OCI-LY1 (cell line): ENCODE data around the gene CSF1.

Experiments
- H2AFZ ChIP-seq: fragments of 200-600 bp; sonication (generic), shearing (Covaris generic); 2 replicates; pipeline ENCODE4 v1.6.0; 2014; ENCODE audit warnings: antibody characterized with exemption, mild to moderate bottlenecking, low read length
- H3F3A ChIP-seq: fragments of 200-600 bp; sonication (generic), shearing (Covaris generic); 2 replicates; pipeline ENCODE4 v1.6.0; 2014; ENCODE audit warnings: mild to moderate bottlenecking, antibody characterized with exemption, low read length, moderate library complexity; ENCODE audit not compliant: insufficient read depth
- H3K27ac ChIP-seq: fragments of 200-600 bp; sonication (generic); 2 replicates; pipeline ENCODE4 v1.5.1; 2014; ENCODE audit warnings: low read length, mixed run types, mild to moderate bottlenecking, low read depth; ENCODE audit not compliant: poor library complexity, severe bottlenecking
- H3K27me3 ChIP-seq: fragments of 200-600 bp; sonication (generic); 2 replicates; pipeline ENCODE4 v1.6.0; 2014; ENCODE audit warnings: antibody characterized with exemption, mild to moderate bottlenecking, low read length, moderate library complexity; ENCODE audit not compliant: insufficient read depth
- H3K36me3 ChIP-seq: fragments of 200-600 bp; sonication (generic); 2 replicates; pipeline ENCODE4 v1.6.1; 2014; ENCODE audit warnings: mild to moderate bottlenecking, antibody characterized with exemption, low read length, moderate library complexity, mixed read lengths; ENCODE audit not compliant: insufficient read depth
- H3K4me1 ChIP-seq: fragments of 200-600 bp; sonication (generic); 2 replicates; pipeline ENCODE4 v1.5.1; 2014; ENCODE audit warnings: mild to moderate bottlenecking, low read length, moderate library complexity; ENCODE audit not compliant: insufficient read depth, severe bottlenecking
- H3K4me2 ChIP-seq: fragments of 200-600 bp; sonication (generic), shearing (Covaris generic); 2 replicates; pipeline ENCODE4 v1.6.1; 2014; ENCODE audit warnings: low read length
- H3K4me3 ChIP-seq: fragments of 200-600 bp; sonication (generic); 2 replicates; pipeline ENCODE4 v1.5.1; 2014; ENCODE audit warnings: low read length, low read depth, mild to moderate bottlenecking, mixed read lengths; ENCODE audit not compliant: poor library complexity, severe bottlenecking
- H3K79me2 ChIP-seq: fragments of 200-600 bp; shearing (Covaris generic); 2 replicates; pipeline ENCODE4 v1.6.1; 2016; ENCODE audit warnings: mixed run types, low read length, mixed read lengths; ENCODE audit not compliant: insufficient read depth
- H3K9ac ChIP-seq: fragments of 200-600 bp; sonication (generic), shearing (Covaris generic); 2 replicates; pipeline ENCODE4 v1.6.1; 2014; ENCODE audit warnings: mild to moderate bottlenecking, low read length, mixed read lengths
- H3K9me2 ChIP-seq: fragments of 200-600 bp; sonication (generic), shearing (Covaris generic); 2 replicates; pipeline ENCODE4 v1.6.1; 2014; ENCODE audit warnings: low read depth, mild to moderate bottlenecking, low read length, mixed read lengths
- H3K9me3 ChIP-seq: fragments of 200-600 bp; shearing (Covaris generic); 2 replicates; pipeline ENCODE4 v1.6.1; 2014; ENCODE audit warnings: low read length, mixed read lengths
- H4K20me1 ChIP-seq: fragments of 200-600 bp; sonication (generic), shearing (Covaris generic); 2 replicates; pipeline ENCODE4 v1.6.0; 2016; ENCODE audit warnings: mild to moderate bottlenecking, low read length; ENCODE audit not compliant: insufficient read depth
- CTCF ChIP-seq: fragments of 200-600 bp; sonication (generic), shearing (Covaris generic); IDR thresholded peaks from 2 replicates; pipeline ENCODE4 v1.5.1; 2017; ENCODE audit warnings: mild to moderate bottlenecking, antibody characterized with exemption, low read length, moderate library complexity, mixed read lengths
- EZH2 ChIP-seq: fragments of 200-600 bp; sonication (generic), shearing (Covaris generic); IDR thresholded peaks from 2 replicates; pipeline ENCODE4 v1.8.0; 2017; ENCODE audit warnings: borderline replicate concordance, mixed run types, mild to moderate bottlenecking, antibody characterized with exemption, low read length, moderate library complexity, mixed read lengths

The CSF1 gene

GRCh38 chr1:109873278-109874175, 37.1 kb upstream of the CSF1 start:
- Histone ChIP-seq H2AFZ (no peak overlapping the region), H3K79me2 (no peaks in the 10 kb centered on the region), H3K4me3 (no peak overlapping the region), H3K27ac (no peak overlapping the region), H3K9me2 (no peaks in the 10 kb centered on the region), H3K4me1 (no peaks in the 10 kb centered on the region), H3K4me2 (no peak overlapping the region), H3K9me3 (no peaks in the 10 kb centered on the region), H3K36me3 (no peaks in the 10 kb centered on the region), H3K27me3 (no peaks in the 10 kb centered on the region), H3F3A (no peaks in the 10 kb centered on the region), H4K20me1 (no peaks in the 10 kb centered on the region), H3K9ac (no peak overlapping the region)
- TF ChIP-seq CTCF (no peak), EZH2 (no peak)

- Histone ChIP-seq H3K4me1 (no peaks in the 10 kb centered on the region), H2AFZ (no peak overlapping the region), H3K9me2 (no peaks in the 10 kb centered on the region), H3K36me3 (no peaks in the 10 kb centered on the region), H3K4me2 (no peak overlapping the region), H3K4me3 (no peak overlapping the region), H3K27me3 (no peaks in the 10 kb centered on the region), H3K79me2 (no peaks in the 10 kb centered on the region), H3K9me3 (no peaks in the 10 kb centered on the region), H4K20me1 (no peaks in the 10 kb centered on the region), H3K9ac (no peak overlapping the region), H3K27ac (no peak overlapping the region), H3F3A (no peaks in the 10 kb centered on the region)
- TF ChIP-seq EZH2 (no peak), CTCF (no peak)
These were observed 36.2 kb upstream of the CSF1 start for GRCh38 chr1:109874445-109874844.

DNA sequence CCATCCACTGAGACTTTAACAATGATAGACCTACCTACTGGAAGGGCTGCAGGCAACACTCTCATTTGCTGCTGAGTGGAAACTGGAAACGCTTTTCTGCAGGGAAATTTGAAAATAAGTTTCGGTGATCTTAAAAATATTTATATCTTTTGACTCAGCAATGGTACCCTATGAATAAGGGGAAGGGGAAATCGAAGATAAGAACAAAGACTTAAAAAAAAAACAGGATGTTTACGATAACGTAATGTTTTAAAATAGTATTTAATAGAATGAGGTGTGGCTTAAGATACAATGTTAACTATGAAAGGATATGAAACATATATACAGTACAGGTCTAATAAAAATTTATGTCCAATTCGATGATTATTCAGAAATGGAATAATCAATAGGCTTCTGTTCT, 34.8 kb upstream of the CSF1 start:
- H3K36me3 ChIP-seq: no peaks in the 10 kb centered on the region
- no peaks in the 10 kb centered on the region for H3K9me3 ChIP-seq
- H2AFZ ChIP-seq: no peak overlapping the region
- no peaks in the 10 kb centered on the region for H3F3A ChIP-seq
- no peaks in the 10 kb centered on the region for H4K20me1 ChIP-seq
- H3K79me2 ChIP-seq: no peaks in the 10 kb centered on the region
- H3K9ac ChIP-seq: no peak overlapping the region
- H3K9me2 ChIP-seq: no peaks in the 10 kb centered on the region
- no peaks in the 10 kb centered on the region for H3K4me1 ChIP-seq
- H3K4me2 ChIP-seq: no peak overlapping the region
- TF ChIP-seq EZH2 (no peak), CTCF (no peak)
- H3K27ac ChIP-seq: no peak overlapping the region
- H3K4me3 ChIP-seq: no peak overlapping the region
- no peaks in the 10 kb centered on the region for H3K27me3 ChIP-seq
